DOHH2 (cell line): ENCODE results near the gene C13orf42.

Experiments used
- EZH2phosphoT487 ChIP-seq: fragments of 200-600 bp; sonication (generic); IDR thresholded peaks from 2 replicates; pipeline ENCODE4 v1.6.1; 2017; ENCODE audit warnings: borderline replicate concordance, mild to moderate bottlenecking, antibody characterized with exemption, low read length, moderate library complexity, mixed read lengths
- TF ChIP-seq, protein P1 (sequence below): fragments of 200-600 bp; sonication (generic); IDR thresholded peaks from one replicate; pipeline ENCODE4 v1.5.1; 2014; ENCODE audit warnings: antibody characterized with exemption, mild to moderate bottlenecking, low read depth, low read length; ENCODE audit not compliant: poor library complexity, severe bottlenecking

DNA sequence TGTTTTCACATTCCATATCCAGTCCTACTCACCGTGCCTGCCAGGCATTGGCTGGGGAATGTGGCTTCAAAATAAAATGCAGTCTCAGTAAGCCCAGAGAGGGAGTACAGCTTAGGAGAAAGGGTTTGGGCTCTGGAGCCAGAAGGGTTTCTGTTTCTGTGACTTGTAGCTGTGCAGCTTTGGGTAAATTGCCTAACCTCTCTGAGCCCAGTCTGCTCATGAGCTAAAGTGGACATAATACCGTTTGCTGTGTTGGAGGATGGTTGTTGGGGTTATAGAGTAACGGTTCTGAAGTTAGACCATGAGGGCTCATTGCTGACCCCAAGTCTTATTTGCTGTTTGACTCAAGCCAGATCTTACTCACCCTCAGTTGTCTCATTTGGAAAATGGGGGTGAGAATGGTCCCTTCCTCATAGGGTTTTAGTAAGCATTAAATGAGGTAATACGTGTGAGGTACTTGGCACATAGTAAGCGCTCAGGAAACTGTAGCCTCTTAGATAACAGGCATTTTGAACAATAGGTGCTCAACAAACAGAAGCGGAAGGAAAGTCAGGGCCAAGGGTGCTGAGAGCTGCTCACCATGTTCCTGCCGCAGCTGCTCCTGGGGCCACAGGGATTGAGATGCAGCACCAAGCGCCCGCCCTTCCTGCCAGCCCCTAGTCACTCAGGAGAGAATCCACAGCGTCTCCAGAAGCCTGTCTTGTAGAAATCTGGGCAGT is 45.5 kb downstream of the C13orf42 start:
- no peak for TF ChIP-seq EZH2phosphoT487
- TF ChIP-seq, protein P1, sequence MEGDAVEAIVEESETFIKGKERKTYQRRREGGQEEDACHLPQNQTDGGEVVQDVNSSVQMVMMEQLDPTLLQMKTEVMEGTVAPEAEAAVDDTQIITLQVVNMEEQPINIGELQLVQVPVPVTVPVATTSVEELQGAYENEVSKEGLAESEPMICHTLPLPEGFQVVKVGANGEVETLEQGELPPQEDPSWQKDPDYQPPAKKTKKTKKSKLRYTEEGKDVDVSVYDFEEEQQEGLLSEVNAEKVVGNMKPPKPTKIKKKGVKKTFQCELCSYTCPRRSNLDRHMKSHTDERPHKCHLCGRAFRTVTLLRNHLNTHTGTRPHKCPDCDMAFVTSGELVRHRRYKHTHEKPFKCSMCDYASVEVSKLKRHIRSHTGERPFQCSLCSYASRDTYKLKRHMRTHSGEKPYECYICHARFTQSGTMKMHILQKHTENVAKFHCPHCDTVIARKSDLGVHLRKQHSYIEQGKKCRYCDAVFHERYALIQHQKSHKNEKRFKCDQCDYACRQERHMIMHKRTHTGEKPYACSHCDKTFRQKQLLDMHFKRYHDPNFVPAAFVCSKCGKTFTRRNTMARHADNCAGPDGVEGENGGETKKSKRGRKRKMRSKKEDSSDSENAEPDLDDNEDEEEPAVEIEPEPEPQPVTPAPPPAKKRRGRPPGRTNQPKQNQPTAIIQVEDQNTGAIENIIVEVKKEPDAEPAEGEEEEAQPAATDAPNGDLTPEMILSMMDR: no peak
